T-helper 9 cell (primary cell): ENCODE measurements around the gene PSMD3.
"Not testable (repeated sequence)": the region's sequence is repeated elsewhere in the genome, so short reads cannot be mapped to it uniquely, and the experiment has no call there.

ENCODE experiments used
- DNase-seq: peaks from one replicate; pipeline ENCODE4 v3.0.0-alpha.2; 2020

Gene PSMD3

GRCh38 chr17:39999067-39999466 lies 18.5 kb downstream of the PSMD3 start:
- DNase-seq: no peak

- DNase-seq: no peak
Measured at GRCh38 chr17:40000161-40000560, 19.6 kb downstream of the PSMD3 start.

- DNase-seq: not testable (repeated sequence)
Measured at GRCh38 chr17:40001335-40001734, 20.7 kb downstream of the PSMD3 start.

GRCh38 chr17:40004072-40004471 lies 23.5 kb downstream of the PSMD3 start:
- DNase-seq: no peak

GRCh38 chr17:40004712-40005111 lies 24.1 kb downstream of the PSMD3 start:
- DNase-seq: no peak

- no peak for DNase-seq
Measured at GRCh38 chr17:40005520-40005919, 24.9 kb downstream of the PSMD3 start.

- DNase-seq: not testable (repeated sequence)
Measured at GRCh38 chr17:40010946-40011500, 30.4 kb downstream of the PSMD3 start.

- not testable (repeated sequence) for DNase-seq
Measured at GRCh38 chr17:40012017-40012647, 31.5 kb downstream of the PSMD3 start.

GRCh38 chr17:40014375-40014980 lies 33.9 kb downstream of the PSMD3 start:
- no peak for DNase-seq

- DNase-seq: no peak
Measured at GRCh38 chr17:40015005-40015997, 34.7 kb downstream of the PSMD3 start, which contains the start of gene CSF3. Gene CSF3 (plus strand): TSS chr17:40015440. CDS start chr17:40015475, 35 bp downstream.

- no peak for DNase-seq
Measured at GRCh38 chr17:40015998-40016985, 35.7 kb downstream of the PSMD3 start.

- DNase-seq: no peak
Measured at GRCh38 chr17:40017422-40018080, 36.9 kb downstream of the PSMD3 start.

GRCh38 chr17:40018211-40019121 lies 37.9 kb downstream of the PSMD3 start:
- no peak for DNase-seq

GRCh38 chr17:40019140-40019991 lies 38.8 kb downstream of the PSMD3 start:
- DNase-seq: no peak

GRCh38 chr17:40020146-40020545 lies 39.5 kb downstream of the PSMD3 start:
- DNase-seq: no peak

- no peak for DNase-seq
Measured at GRCh38 chr17:40021451-40021971, 40.9 kb downstream of the PSMD3 start.

GRCh38 chr17:40022497-40022896 lies 41.9 kb downstream of the PSMD3 start:
- DNase-seq: no peak

- no peak for DNase-seq
Measured at GRCh38 chr17:40022961-40023541, 42.4 kb downstream of the PSMD3 start.
